GM12865 (cell line): ENCODE results near the gene LPP.
"Not testable (repeated sequence)": the region's sequence is repeated elsewhere in the genome, so short reads cannot be mapped to it uniquely, and the experiment has no call there.

ENCODE experiments used
- DNase-seq: peaks from one replicate; pipeline ENCODE4 v3.0.0; 2010; ENCODE audit warnings: low read depth
- H3K4me3 ChIP-seq: 2 replicates; pipeline ENCODE4 v1.5.1; 2011; ENCODE audit warnings: mild to moderate bottlenecking, low read depth, low read length, control low read depth
- TF ChIP-seq, protein P1 (sequence below): IDR thresholded peaks from 2 replicates; pipeline ENCODE4 v1.5.1; 2011; ENCODE audit warnings: low read length, control low read depth, low read depth, inconsistent platforms; ENCODE audit not compliant: insufficient read depth; ENCODE audit errors: missing control alignments

The LPP gene

DNA sequence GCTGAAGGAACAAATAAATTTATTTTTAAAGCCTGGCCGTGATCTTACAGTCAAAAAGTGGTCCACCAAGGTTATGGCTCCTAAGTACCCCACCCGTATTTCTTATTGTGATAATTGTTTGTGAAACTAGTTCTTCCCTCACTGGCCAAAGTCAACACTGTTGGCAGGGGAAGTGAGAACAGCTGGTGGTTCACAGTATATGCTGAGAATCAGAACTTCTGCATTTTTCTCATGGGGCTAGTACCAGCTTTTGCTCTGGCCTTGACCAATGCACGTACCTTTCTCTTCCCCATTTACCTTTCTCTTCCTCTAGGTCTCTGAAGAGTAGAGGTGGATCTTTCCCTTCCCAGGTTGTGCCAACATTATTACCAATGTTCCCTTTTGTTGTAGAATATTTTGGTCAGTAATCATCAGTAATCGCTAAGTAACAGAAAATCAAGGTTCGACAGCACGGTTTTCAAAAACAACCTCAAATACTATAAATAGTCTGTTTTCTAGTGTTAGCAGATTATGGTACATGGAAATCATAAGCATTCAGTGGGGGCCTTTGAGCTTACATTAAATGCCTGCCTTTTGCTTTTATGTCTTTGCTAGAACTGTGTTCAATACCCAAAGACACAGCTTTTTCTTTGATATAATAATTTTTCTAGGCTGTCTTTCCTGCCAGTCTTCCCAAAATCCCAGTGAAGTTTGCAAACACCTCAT, 268.0 kb downstream of the LPP start:
- no peak overlapping the region for H3K4me3 ChIP-seq
- TF ChIP-seq, protein P1, sequence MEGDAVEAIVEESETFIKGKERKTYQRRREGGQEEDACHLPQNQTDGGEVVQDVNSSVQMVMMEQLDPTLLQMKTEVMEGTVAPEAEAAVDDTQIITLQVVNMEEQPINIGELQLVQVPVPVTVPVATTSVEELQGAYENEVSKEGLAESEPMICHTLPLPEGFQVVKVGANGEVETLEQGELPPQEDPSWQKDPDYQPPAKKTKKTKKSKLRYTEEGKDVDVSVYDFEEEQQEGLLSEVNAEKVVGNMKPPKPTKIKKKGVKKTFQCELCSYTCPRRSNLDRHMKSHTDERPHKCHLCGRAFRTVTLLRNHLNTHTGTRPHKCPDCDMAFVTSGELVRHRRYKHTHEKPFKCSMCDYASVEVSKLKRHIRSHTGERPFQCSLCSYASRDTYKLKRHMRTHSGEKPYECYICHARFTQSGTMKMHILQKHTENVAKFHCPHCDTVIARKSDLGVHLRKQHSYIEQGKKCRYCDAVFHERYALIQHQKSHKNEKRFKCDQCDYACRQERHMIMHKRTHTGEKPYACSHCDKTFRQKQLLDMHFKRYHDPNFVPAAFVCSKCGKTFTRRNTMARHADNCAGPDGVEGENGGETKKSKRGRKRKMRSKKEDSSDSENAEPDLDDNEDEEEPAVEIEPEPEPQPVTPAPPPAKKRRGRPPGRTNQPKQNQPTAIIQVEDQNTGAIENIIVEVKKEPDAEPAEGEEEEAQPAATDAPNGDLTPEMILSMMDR = no peak
- DNase-seq = peak; percentile 81

DNA sequence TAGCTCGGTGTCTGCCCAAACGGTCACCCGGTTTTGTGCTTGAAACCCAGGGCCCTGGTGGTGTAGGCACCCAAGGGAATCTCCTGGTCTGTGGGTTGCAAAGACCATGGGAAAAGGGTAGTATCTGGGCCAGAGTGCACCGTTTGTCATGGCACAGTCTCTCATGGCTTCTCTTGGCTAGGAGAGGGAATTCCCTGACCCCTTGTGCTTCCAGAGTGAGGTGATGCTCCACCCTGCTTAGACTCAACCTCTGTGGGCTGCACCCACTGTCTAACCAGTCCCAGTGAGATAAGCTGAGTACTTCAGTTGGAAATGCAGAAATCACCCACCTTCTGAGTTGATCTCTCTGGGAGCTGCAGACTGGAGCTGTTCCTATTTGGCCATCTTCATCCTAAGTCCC, 274.0 kb downstream of the LPP start:
- DNase-seq, H3K4me3 ChIP-seq: not testable (repeated sequence)

DNA sequence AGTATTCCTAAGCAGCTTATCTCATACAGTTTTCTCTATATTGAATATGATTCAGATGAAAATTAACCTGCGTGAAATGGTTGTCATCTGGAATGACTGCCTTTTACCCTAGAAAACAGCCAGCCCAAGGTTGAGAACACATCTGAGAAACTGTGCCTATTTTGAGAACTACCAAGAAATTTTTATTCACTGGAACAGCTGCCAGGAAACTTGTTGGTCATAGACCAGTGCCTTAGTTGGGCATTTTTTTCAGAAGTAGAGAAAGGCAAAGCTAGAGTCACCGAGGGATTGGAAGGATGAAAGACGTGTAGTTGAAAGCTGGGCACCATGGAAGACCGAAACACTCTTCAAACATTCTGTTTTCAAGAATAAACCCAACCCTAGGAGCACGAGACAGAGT, 277.1 kb downstream of the LPP start:
- no peak for DNase-seq
- TF ChIP-seq, protein P1 = no peak
- no peak overlapping the region for H3K4me3 ChIP-seq

DNA sequence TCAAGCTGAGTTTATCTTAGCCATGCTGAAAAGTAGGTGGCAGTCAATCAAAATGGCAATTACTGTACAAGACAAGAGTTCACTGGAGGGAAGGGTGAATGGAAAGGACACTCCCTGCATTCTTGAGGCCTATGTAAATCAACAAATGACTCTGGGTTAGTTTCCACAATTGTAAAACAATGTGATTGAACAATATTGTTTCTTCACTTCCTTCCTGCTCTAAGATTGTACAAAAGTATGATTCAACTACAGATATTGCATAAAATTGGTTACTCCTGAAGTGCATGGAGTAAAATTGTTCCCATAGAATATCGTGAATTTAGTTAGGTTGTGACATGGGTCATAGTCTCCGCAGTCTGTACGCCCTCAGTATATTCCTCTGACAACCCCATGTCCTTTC, 277.6 kb downstream of the LPP start:
- TF ChIP-seq, protein P1 = no peak
- no peak overlapping the region for H3K4me3 ChIP-seq
- no peak for DNase-seq

DNA sequence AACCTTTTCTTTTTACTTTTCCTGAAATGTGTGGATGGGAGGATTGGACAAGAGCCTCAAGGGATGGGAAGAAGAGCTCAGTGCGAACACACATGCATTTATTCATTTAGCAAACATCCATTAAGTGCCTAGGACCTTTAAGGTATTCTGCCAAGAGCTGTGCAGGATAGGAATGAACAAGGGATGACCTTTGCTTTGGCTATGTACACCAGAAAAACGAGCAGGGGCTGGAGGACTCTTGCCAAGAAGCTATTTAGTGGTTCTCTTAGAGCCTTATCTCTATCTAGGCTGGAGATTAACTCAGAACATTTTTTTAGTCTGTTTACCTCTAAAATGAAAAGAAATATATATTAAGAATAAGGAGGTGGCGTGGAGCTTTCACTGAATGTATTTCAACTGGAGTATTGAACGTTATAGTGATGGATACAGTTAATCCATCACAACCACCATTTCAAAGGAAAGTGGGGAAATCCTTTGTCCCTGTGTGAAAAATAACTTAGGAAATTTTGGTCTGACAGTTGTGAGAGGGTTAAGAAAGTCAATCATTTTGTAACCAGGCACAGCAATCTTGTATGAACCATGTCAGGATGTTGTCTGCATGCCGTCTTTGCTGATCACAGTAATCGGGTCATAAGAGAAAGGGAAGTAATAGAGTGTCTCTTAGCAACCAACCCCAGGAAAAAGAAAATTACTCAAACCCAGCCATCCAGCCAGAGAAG, 279.0 kb downstream of the LPP start:
- H3K4me3 ChIP-seq = no peak overlapping the region
- TF ChIP-seq, protein P1 = no peak
- DNase-seq = peak; percentile 31

DNA sequence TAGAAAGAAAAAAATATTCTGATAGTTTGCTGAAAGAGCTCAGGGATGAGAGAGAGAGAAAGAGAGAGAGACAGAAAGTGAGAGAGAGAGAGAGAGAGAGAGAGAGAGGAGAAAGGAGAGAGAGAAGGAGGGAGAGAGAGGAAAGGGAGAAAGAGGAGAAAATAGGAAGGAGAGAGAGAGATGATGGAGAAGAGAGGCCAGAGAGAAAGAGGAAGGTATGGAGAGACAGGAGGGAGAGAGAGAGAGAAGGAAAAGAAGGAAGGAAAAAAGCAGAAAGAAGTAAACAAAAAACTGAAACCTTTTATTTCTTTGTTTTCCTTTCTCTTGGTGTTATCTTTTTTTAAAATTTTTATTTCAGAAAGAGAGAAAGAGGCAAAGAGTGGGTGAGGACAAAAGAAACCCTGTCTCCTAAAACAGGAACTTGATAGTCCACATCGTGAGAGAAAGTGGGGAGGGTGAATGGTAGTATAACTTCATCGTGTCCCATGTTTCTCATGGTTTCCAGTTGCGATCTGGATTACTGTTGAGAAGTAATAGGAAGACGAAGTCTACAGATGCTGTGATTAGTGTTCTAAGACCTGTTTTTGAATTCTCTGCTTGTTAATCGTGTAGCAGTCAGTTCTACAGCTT, 279.7 kb downstream of the LPP start:
- H3K4me3 ChIP-seq = no peak overlapping the region; the same call in 1 of the 2 replicates
- TF ChIP-seq, protein P1 = no peak
- DNase-seq = no peak

DNA sequence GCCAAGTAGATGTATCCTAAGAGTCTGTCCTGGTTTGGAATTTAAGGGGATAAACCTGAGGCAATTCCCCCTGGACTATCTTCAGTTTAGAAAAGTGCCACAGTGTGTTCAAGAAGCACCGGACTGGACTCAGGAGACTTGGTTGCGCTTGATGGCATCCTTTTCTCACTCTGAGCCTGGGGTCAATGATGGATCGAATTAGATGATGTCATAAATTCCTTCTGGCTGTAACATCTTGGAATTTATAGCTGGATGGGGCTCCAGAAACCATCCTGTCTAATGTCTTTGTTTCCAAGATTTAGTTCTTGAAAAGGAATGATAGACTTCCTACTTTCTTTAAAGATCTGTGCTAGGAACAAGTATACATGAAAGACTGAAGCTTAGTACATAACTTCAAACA, 280.6 kb downstream of the LPP start:
- H3K4me3 ChIP-seq = no peak overlapping the region
- no peak for DNase-seq
- TF ChIP-seq, protein P1 = no peak
